Central memory CD4-positive, alpha-beta T cell (primary cell): ENCODE measurements around the gene GP1BA.

Experiments used
- DNase-seq: peaks from one replicate; pipeline ENCODE4 v3.0.0; 2022

The GP1BA gene

GRCh38 chr17:4978726-4979125, 46.6 kb downstream of the GP1BA start:
- no peak for DNase-seq

DNA sequence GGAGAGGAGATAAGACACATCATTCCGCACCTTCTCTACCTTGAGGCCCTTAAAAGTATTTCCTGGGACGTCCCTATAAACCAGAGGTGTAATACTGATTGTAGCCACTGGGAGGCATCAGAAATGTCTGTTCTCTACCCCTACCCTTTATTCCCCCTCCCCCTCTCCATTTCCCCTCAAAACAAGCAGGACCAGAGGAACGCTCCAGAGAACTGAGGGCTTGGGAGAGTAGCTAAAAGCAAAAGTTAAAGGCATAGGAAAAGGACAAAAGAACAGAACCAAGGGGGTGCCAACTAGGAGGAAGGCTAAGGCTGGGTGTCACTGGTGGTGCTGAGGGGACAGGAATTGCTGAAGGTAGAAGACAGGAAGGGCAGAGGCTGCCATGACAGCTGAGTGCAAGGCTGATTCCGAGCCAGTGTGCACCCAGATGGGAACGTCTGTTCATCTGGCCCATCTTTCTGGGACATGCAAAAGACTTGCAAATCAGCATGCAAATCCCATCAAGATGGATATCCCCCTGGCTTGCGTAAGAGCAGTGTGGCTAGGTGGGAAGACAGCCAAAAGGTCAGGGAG, 48.7 kb downstream of the GP1BA start:
- peak; percentile 54 for DNase-seq

DNA sequence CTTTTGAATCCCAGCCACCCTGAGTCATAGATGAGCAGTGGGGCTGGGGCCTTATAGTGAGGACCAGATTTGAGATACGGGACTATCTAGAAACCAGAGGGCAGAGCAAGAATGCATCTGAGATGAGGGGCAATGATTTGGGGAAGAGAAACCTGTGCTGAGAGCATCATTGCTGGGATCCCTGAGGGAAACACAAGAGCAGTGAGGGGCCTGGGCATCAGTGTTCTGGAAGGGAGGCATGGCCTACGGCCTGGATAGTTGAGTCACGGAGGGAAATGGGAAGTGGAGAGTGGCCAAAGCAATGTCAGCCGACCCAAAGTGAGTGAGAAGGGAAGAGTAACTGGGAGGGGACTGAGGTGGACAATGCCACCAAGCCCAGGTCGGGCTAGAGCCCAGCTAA, 50.2 kb downstream of the GP1BA start:
- no peak for DNase-seq
